ENCODE measurements around the gene FCHO1. TPM values are rescaled to one million over a fixed set of nuclear protein-coding genes. Genes with fewer than 3 reads are reported as not detected.

The FCHO1 gene
- total and polyA plus RNA-seq, 12 donors = 0.91 to 7.1 (median 2.9) TPM

GRCh38 chr19:17754634-17755442, 3.6 kb downstream of the FCHO1 start:
- peaks cover 5 to 17% of the 10 kb centered on the region in 2 donors for H3K4me1 ChIP-seq (replicated peaks in 1 of 2)
- no peak overlapping the region for H3K27ac ChIP-seq
- 64 to 81% (median 76%) methylated on average over 4 to 5 of the region's 5 CpGs for WGBS, 4 donors
- TF ChIP-seq POLR2A (IDR thresholded peaks at IDR 0.05) (no peak), CTCF (IDR thresholded peaks at IDR 0.05) (no peak)
- no peaks in the 10 kb centered on the region for H3K27me3 ChIP-seq
- no peaks in the 10 kb centered on the region for H3K36me3 ChIP-seq (replicated peaks in 1 of 2)
- intact Hi-C loops (cut with DNase I) = no loop called here
- H3K9me3 ChIP-seq (replicated peaks in 1 of 3) = no peaks in the 10 kb centered on the region
- no peak for DNase-seq
- no peak overlapping the region for H3K4me3 ChIP-seq

GRCh38 chr19:17755443-17755890, 4.2 kb downstream of the FCHO1 start:
- DNase-seq = no peak
- Histone ChIP-seq H3K27me3 (no peaks in the 10 kb centered on the region), H3K9me3 (replicated peaks in 1 of 3) (no peaks in the 10 kb centered on the region), H3K4me1 (replicated peaks in 1 of 2) (peaks cover 4 to 12% of the 10 kb centered on the region in 2 donors), H3K36me3 (replicated peaks in 1 of 2) (no peaks in the 10 kb centered on the region), H3K4me3 (no peak overlapping the region), H3K27ac (peak overlapping the region in 1 of 5 donors; percentile 5)
- WGBS, 4 donors = 50 to 81% (median 57%) methylated on average over 1 of the region's 1 CpG
- TF ChIP-seq CTCF (IDR thresholded peaks at IDR 0.05) (no peak), POLR2A (IDR thresholded peaks at IDR 0.05) (no peak)
- intact Hi-C loops (cut with DNase I) = no loop called here

GRCh38 chr19:17755977-17756670, 4.8 kb downstream of the FCHO1 start:
- 62 to 72% (median 67%) methylated on average over 11 to 12 of the region's 12 CpGs for WGBS, 4 donors
- intact Hi-C loops (cut with DNase I) = no loop called here
- no peak overlapping the region for H3K27ac ChIP-seq

More at GRCh38 chr19:17755977-17756670, 4.8 kb downstream of the FCHO1 start:
- Histone ChIP-seq H3K4me3 (no peak overlapping the region), H3K36me3 (replicated peaks in 1 of 2) (no peaks in the 10 kb centered on the region), H3K27me3 (no peaks in the 10 kb centered on the region), H3K9me3 (replicated peaks in 1 of 3) (no peaks in the 10 kb centered on the region), H3K4me1 (replicated peaks in 1 of 2) (peaks cover 4 to 12% of the 10 kb centered on the region in 2 donors)
- no peak for TF ChIP-seq CTCF (IDR thresholded peaks at IDR 0.05)
- no peak for TF ChIP-seq POLR2A (IDR thresholded peaks at IDR 0.05)
- DNase-seq = peak in 6 of 7 donors; percentile 38 to 82 (median 49)
